ENCODE results near the gene CRBN.

CRBN gene

DNA sequence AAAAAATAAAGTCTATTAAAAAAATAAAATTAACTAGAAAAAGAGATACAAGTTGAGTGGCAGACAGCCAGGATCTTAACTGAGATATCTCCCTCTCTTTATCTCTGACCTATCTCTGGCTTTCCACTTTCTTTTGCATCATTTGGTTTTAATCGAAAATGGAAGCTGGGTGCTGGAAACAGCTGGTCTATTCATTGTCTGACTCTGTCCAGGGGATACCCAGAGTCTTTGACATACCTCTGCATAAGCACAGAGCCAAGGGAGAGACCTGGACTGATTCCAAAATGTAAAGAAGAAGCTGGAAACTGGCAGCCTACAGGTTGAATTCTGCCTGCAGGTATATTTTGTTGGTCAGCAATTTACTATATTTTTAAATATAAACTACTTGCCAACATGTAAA is 29.6 kb upstream of the CRBN start:
- no peaks in the 10 kb centered on the region for H3K79me2 ChIP-seq (ENCODE audit: insufficient read depth, low read length)
- H3F3A ChIP-seq (ENCODE audit: low read depth), result no peaks in the 10 kb centered on the region
- no peak overlapping the region for H2AFZ ChIP-seq (ENCODE audit: low read length)
- H3K4me2 ChIP-seq (ENCODE audit: low read depth, low read length, poor library complexity, severe bottlenecking), result no peak overlapping the region
- H3K9me2 ChIP-seq (replicated peaks; ENCODE audit: low read depth, low read length), result no peaks in the 10 kb centered on the region
- TF ChIP-seq EZH2phosphoT487 (IDR thresholded peaks at IDR 0.05; ENCODE audit: borderline replicate concordance), result no peak
- no peaks in the 10 kb centered on the region for H3K36me3 ChIP-seq (ENCODE audit: insufficient read depth, low read length)
- no peaks in the 10 kb centered on the region for H4K20me1 ChIP-seq (ENCODE audit: insufficient read depth, low read length, poor library complexity, severe bottlenecking)
- no peaks in the 10 kb centered on the region for H3K27me3 ChIP-seq (ENCODE audit: insufficient read depth, low read length, poor library complexity, severe bottlenecking)
- no peaks in the 10 kb centered on the region for H3K4me1 ChIP-seq (ENCODE audit: insufficient read depth, low read length, poor library complexity, severe bottlenecking)
- no peak overlapping the region for H3K4me3 ChIP-seq (ENCODE audit: low read length, poor library complexity, severe bottlenecking)
- no peak overlapping the region for H3K9ac ChIP-seq (ENCODE audit: low read depth, low read length, poor library complexity, severe bottlenecking)
- no peaks in the 10 kb centered on the region for H3K9me3 ChIP-seq (ENCODE audit: insufficient read depth, low read depth, low read length)

DNA sequence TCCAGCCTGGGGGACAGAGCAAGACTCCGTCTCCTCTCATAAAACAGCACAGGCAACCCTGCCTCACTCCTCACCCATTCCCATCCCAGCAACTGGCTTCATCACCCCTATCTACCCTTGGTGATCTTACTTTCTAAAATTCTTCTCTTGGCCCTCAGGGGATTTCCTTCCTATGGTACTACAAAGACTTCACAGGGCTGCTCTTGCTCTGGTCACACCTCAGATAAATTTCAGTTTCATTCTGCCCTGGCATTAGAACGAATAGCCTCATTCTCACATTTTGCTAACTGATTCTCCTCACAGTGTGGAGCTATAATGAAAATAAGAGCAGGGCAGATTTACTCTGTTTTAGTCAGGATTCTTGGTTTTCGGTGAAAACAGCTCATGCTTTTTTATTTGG is 22.1 kb upstream of the CRBN start:
- no peak overlapping the region for H3K4me2 ChIP-seq (ENCODE audit: low read depth, low read length, poor library complexity, severe bottlenecking)
- H3K36me3 ChIP-seq (ENCODE audit: insufficient read depth, low read length), result no peaks in the 10 kb centered on the region
- no peak overlapping the region for H2AFZ ChIP-seq (ENCODE audit: low read length)

GRCh38 chr3:3200632-3201212 is 21.2 kb upstream of the CRBN start:
- Histone ChIP-seq H3K4me2 (ENCODE audit: low read depth, low read length, poor library complexity, severe bottlenecking) (no peak overlapping the region), H3K4me1 (ENCODE audit: insufficient read depth, low read length, poor library complexity, severe bottlenecking) (peaks cover 16% of the 10 kb centered on the region), H2AFZ (ENCODE audit: low read length) (no peak overlapping the region), H3K79me2 (ENCODE audit: insufficient read depth, low read length) (no peaks in the 10 kb centered on the region), H3F3A (ENCODE audit: low read depth) (no peaks in the 10 kb centered on the region), H3K4me3 (ENCODE audit: low read length, poor library complexity, severe bottlenecking) (no peak overlapping the region), H3K27me3 (ENCODE audit: insufficient read depth, low read length, poor library complexity, severe bottlenecking) (no peaks in the 10 kb centered on the region), H4K20me1 (ENCODE audit: insufficient read depth, low read length, poor library complexity, severe bottlenecking) (no peaks in the 10 kb centered on the region), H3K9me3 (ENCODE audit: insufficient read depth, low read depth, low read length) (no peaks in the 10 kb centered on the region), H3K9me2 (replicated peaks; ENCODE audit: low read depth, low read length) (no peaks in the 10 kb centered on the region), H3K36me3 (ENCODE audit: insufficient read depth, low read length) (no peaks in the 10 kb centered on the region), H3K9ac (ENCODE audit: low read depth, low read length, poor library complexity, severe bottlenecking) (no peak overlapping the region)
- TF ChIP-seq CTCF (conservative IDR thresholded peaks at IDR 0.05; ENCODE audit: low read length) (peak; percentile 97), EZH2phosphoT487 (IDR thresholded peaks at IDR 0.05; ENCODE audit: borderline replicate concordance) (no peak)

More for the DNA sequence above, 22.1 kb upstream of the CRBN start:
- no peaks in the 10 kb centered on the region for H3K9me2 ChIP-seq (replicated peaks; ENCODE audit: low read depth, low read length)
- no peaks in the 10 kb centered on the region for H3K79me2 ChIP-seq (ENCODE audit: insufficient read depth, low read length)
- H3K4me1 ChIP-seq (ENCODE audit: insufficient read depth, low read length, poor library complexity, severe bottlenecking), result peaks cover 10% of the 10 kb centered on the region
- H3K9me3 ChIP-seq (ENCODE audit: insufficient read depth, low read depth, low read length), result no peaks in the 10 kb centered on the region
- H3K27me3 ChIP-seq (ENCODE audit: insufficient read depth, low read length, poor library complexity, severe bottlenecking), result no peaks in the 10 kb centered on the region
- no peak for TF ChIP-seq EZH2phosphoT487 (IDR thresholded peaks at IDR 0.05; ENCODE audit: borderline replicate concordance)
- TF ChIP-seq CTCF (conservative IDR thresholded peaks at IDR 0.05; ENCODE audit: low read length), result no peak
- no peak overlapping the region for H3K4me3 ChIP-seq (ENCODE audit: low read length, poor library complexity, severe bottlenecking)
- H3F3A ChIP-seq (ENCODE audit: low read depth), result no peaks in the 10 kb centered on the region
- H3K9ac ChIP-seq (ENCODE audit: low read depth, low read length, poor library complexity, severe bottlenecking), result no peak overlapping the region
- H4K20me1 ChIP-seq (ENCODE audit: insufficient read depth, low read length, poor library complexity, severe bottlenecking), result no peaks in the 10 kb centered on the region

DNA sequence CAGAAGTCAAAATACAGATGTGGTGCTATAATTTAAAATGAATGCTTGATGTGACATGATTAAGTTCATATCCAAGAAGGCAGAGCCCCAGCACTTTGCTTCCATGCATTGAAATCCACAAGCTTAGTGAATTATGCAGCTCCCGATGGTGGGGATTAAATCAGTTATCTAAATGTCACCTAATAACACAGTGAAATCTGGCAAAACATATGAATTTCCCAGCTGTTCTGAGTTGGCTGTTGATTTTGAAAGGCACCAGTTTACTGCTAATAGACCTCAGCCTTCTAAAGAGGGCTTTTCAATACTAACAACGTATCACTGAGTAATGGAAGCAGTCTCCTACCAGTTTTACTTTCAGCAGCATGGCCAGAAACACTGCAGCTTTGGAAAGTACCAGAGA is 19.8 kb upstream of the CRBN start:
- Histone ChIP-seq H3K9ac (ENCODE audit: low read depth, low read length, poor library complexity, severe bottlenecking) (no peak overlapping the region), H3K4me1 (ENCODE audit: insufficient read depth, low read length, poor library complexity, severe bottlenecking) (peaks cover 30% of the 10 kb centered on the region), H3K79me2 (ENCODE audit: insufficient read depth, low read length) (no peaks in the 10 kb centered on the region), H2AFZ (ENCODE audit: low read length) (no peak overlapping the region), H3K36me3 (ENCODE audit: insufficient read depth, low read length) (no peaks in the 10 kb centered on the region), H3K9me3 (ENCODE audit: insufficient read depth, low read depth, low read length) (no peaks in the 10 kb centered on the region), H3K9me2 (replicated peaks; ENCODE audit: low read depth, low read length) (no peaks in the 10 kb centered on the region), H4K20me1 (ENCODE audit: insufficient read depth, low read length, poor library complexity, severe bottlenecking) (no peaks in the 10 kb centered on the region), H3K27me3 (ENCODE audit: insufficient read depth, low read length, poor library complexity, severe bottlenecking) (no peaks in the 10 kb centered on the region), H3K4me3 (ENCODE audit: low read length, poor library complexity, severe bottlenecking) (no peak overlapping the region), H3K4me2 (ENCODE audit: low read depth, low read length, poor library complexity, severe bottlenecking) (no peak overlapping the region), H3F3A (ENCODE audit: low read depth) (no peaks in the 10 kb centered on the region)
- no peak for TF ChIP-seq CTCF (conservative IDR thresholded peaks at IDR 0.05; ENCODE audit: low read length)
- TF ChIP-seq EZH2phosphoT487 (IDR thresholded peaks at IDR 0.05; ENCODE audit: borderline replicate concordance), result no peak

Data from Loucy (cell line).